Body of pancreas (tissue), 4 donors: Measurements from ENCODE around the gene DDIT3.
A peak's percentile ranks its signal among the peaks of the same experiment; 100 is the strongest.

Experiments used
- CTCF ChIP-seq, 7 experiments: fragments of 450-650 bp in 4 of 7; fragments of 200-600 bp in 3 of 7; sonication (generic) in 3 of 7; IDR thresholded peaks; one replicate each; pipeline ENCODE4 v1.5.1; 2016 to 2019; ENCODE audit warnings: antibody characterized with exemption in 7 of 7
- POLR2A ChIP-seq, 3 donors: fragments of 450-650 bp; IDR thresholded peaks; one replicate each; pipeline ENCODE4 v1.6.1; 2016; ENCODE audit warnings: antibody characterized with exemption in 3 of 3, mild to moderate bottlenecking in 2 of 3

GRCh38 chr12:57522011-57522886 lies 1.9 kb upstream of the DDIT3 start, which contains the start of gene MBD6:
- peak in 1 of 7 experiments; percentile 2 for TF ChIP-seq CTCF (IDR thresholded peaks at IDR 0.05)
- peak; percentile 54 to 80 (median 79) for TF ChIP-seq POLR2A (IDR thresholded peaks at IDR 0.05)
